Adrenal gland (tissue), 5 donors: ENCODE results near the gene ZNF814.

ENCODE experiments used
- CTCF ChIP-seq, 6 experiments: fragments of 450-650 bp in 4 of 6; fragments of 200-600 bp in 2 of 6; sonication (generic) in 1 of 6; IDR thresholded peaks; 1 replicate in 5 of 6; 2 replicates in 1 of 6; pipeline versions ENCODE4 v1.5.1 to v1.8.0; 2016 to 2021; ENCODE audit warnings: antibody characterized with exemption in 6 of 6, mild to moderate bottlenecking in 2 of 6, moderate library complexity in 1 of 6
- POLR2A ChIP-seq, 2 donors: fragments of 450-650 bp; IDR thresholded peaks; one replicate each; pipeline ENCODE4 v1.6.1; 2017; ENCODE audit warnings: antibody characterized with exemption in 2 of 2, mild to moderate bottlenecking in 2 of 2, moderate library complexity in 1 of 2
- donor health status: DM: no; HTN: no; CAD: no.

- TF ChIP-seq CTCF (IDR thresholded peaks at IDR 0.05) (peak in 4 of 6 experiments; percentile 5 to 44 (median 38)), POLR2A (IDR thresholded peaks at IDR 0.05) (no peak)
Observed at GRCh38 chr19:57830071-57830602, 58.7 kb downstream of the ZNF814 start, which contains the start of gene ZNF587B.
